Stimulated activated naive CD8-positive, alpha-beta T cell treated with anti-CD3 and anti-CD28 coated beads, Interleukin-15, amount 100 ng/mL, for 72 hours (primary cell): ENCODE results near the gene AGA.

Experiments used
- ATAC-seq: fragments of 150-1000 bp; cut with Tn5 transposase; 2 replicates; pipeline ENCODE4 v1.10.0; 2021; ENCODE audit warnings: mild to moderate bottlenecking, moderate library complexity
- DNase-seq, 2 donors: peaks; one replicate each; pipeline ENCODE4 v3.0.0; 2021 to 2022
- H3K27ac Mint-ChIP-seq, 2 donors: one replicate each; pipeline ENCODE4 v1.8.0; 2022; ENCODE audit warnings: mild to moderate bottlenecking in 2 of 2, mixed read lengths in 2 of 2, moderate library complexity in 2 of 2
- H3K27me3 Mint-ChIP-seq: one replicate; pipeline ENCODE4 v1.8.0; 2022; ENCODE audit warnings: mixed read lengths
- H3K4me1 Mint-ChIP-seq: one replicate; pipeline ENCODE4 v1.8.0; 2022; ENCODE audit warnings: mild to moderate bottlenecking, mixed read lengths
- H3K4me3 Mint-ChIP-seq, 2 donors: one replicate each; pipeline ENCODE4 v1.8.0; 2022; ENCODE audit warnings: mild to moderate bottlenecking in 2 of 2, mixed read lengths in 2 of 2, moderate library complexity in 1 of 2
- H3K9me3 Mint-ChIP-seq, 2 donors: one replicate each; pipeline ENCODE4 v1.8.0; 2022; ENCODE audit warnings: mixed read lengths in 2 of 2

AGA gene

GRCh38 chr4:177411996-177412395 lies 30.2 kb downstream of the AGA start:
- Mint-ChIP-seq H3K4me1 (no peaks in the 10 kb centered on the region), H3K27me3 (no peaks in the 10 kb centered on the region), H3K4me3 (no peak overlapping the region), H3K27ac (no peak overlapping the region), H3K9me3 (peaks cover 0 to 13% of the 10 kb centered on the region in 2 donors)
- no peak for ATAC-seq
- DNase-seq, result no peak

DNA sequence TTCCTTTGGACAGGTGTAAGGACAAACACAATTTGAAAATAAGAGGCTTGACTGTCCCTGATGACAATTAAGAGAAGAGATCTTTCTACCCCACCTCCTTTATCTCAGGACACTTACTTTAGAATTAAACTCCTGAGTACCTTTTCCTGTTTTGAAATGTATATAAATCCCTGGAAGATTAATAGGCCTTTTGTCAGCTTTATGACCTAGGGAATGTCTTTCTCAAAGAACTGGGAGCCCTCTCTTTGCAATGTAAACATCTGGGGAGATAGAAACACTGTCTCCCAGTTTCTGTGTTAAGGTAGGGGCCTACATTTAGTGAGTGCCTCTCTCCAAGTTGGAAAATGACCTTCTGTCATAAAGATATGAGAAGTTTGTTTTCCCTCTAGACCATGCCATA lies 31.7 kb downstream of the AGA start:
- ATAC-seq (no peak), DNase-seq (no peak)
- Mint-ChIP-seq H3K4me1 (no peaks in the 10 kb centered on the region), H3K9me3 (peaks cover 0 to 13% of the 10 kb centered on the region in 2 donors), H3K27me3 (no peaks in the 10 kb centered on the region), H3K27ac (no peak overlapping the region), H3K4me3 (no peak overlapping the region)

DNA sequence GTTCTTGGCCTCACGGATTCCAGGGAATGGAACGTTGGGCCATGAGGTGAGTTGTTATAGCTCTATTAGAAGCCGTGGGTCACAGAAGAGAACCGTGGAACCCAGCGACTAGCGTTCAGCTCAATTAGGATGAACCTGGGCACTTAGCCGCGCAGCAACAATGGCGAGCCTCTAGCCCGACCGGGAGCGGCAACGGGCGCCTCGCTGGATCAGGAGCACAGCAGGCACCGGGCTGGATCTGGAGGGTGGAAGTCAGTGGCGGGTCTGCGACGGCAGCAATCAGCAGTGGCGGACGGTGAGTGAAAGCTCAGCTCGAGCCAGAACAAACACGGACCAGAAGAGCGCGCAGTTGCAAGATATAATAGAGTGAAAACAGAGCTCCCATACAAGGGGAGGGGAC lies 34.2 kb downstream of the AGA start:
- H3K27ac Mint-ChIP-seq, result no peak overlapping the region
- DNase-seq, result no peak
- no peak overlapping the region for H3K4me3 Mint-ChIP-seq
- H3K9me3 Mint-ChIP-seq, result peaks cover 0 to 13% of the 10 kb centered on the region in 2 donors
- peaks cover 10% of the 10 kb centered on the region for H3K4me1 Mint-ChIP-seq
- H3K27me3 Mint-ChIP-seq, result no peaks in the 10 kb centered on the region
- ATAC-seq, result no peak

DNA sequence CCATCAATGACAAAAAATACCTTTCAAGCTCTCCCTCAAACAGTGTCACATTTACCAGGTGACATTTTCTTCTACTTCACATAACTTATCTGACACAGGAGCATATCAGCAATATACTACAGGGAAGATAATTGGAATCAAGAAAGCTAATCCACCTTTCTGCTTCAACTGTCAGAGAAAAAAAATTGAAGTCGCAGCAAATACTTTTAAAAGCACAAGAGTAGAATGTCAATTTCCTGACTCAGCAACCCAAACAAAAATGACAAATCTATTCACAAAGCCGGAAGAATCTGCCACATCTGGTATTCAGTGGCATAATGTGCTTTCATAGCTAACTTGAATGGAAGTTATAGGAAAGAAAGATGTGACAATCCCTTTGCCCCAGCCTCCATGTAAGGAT lies 36.7 kb downstream of the AGA start:
- H3K9me3 Mint-ChIP-seq, result peaks cover 0 to 13% of the 10 kb centered on the region in 2 donors
- ATAC-seq (no peak), DNase-seq (no peak)
- no peaks in the 10 kb centered on the region for H3K27me3 Mint-ChIP-seq
- peaks cover 29% of the 10 kb centered on the region for H3K4me1 Mint-ChIP-seq
- H3K27ac Mint-ChIP-seq, result no peak overlapping the region
- H3K4me3 Mint-ChIP-seq, result no peak overlapping the region

- no peak overlapping the region for H3K27ac Mint-ChIP-seq
- H3K4me1 Mint-ChIP-seq, result peaks cover 34% of the 10 kb centered on the region
- no peaks in the 10 kb centered on the region for H3K27me3 Mint-ChIP-seq
Observed at GRCh38 chr4:177404986-177405385, 37.3 kb downstream of the AGA start.

GRCh38 chr4:177404342-177404741 lies 37.9 kb downstream of the AGA start:
- no peak for ATAC-seq
- no peaks in the 10 kb centered on the region for H3K27me3 Mint-ChIP-seq
- no peak for DNase-seq
- H3K4me3 Mint-ChIP-seq, result no peak overlapping the region
- peaks cover 0 to 13% of the 10 kb centered on the region in 2 donors for H3K9me3 Mint-ChIP-seq
- H3K4me1 Mint-ChIP-seq, result peaks cover 40% of the 10 kb centered on the region
- no peak overlapping the region for H3K27ac Mint-ChIP-seq

More at GRCh38 chr4:177404986-177405385, 37.3 kb downstream of the AGA start:
- DNase-seq (no peak), ATAC-seq (no peak)
- no peak overlapping the region for H3K4me3 Mint-ChIP-seq
- H3K9me3 Mint-ChIP-seq, result peaks cover 0 to 13% of the 10 kb centered on the region in 2 donors

GRCh38 chr4:177403746-177404145 lies 38.5 kb downstream of the AGA start:
- Mint-ChIP-seq H3K4me1 (peaks cover 43% of the 10 kb centered on the region), H3K9me3 (peaks cover 0 to 8% of the 10 kb centered on the region in 2 donors), H3K27ac (no peak overlapping the region), H3K27me3 (no peaks in the 10 kb centered on the region), H3K4me3 (no peak overlapping the region)
- no peak for DNase-seq
- no peak for ATAC-seq

DNA sequence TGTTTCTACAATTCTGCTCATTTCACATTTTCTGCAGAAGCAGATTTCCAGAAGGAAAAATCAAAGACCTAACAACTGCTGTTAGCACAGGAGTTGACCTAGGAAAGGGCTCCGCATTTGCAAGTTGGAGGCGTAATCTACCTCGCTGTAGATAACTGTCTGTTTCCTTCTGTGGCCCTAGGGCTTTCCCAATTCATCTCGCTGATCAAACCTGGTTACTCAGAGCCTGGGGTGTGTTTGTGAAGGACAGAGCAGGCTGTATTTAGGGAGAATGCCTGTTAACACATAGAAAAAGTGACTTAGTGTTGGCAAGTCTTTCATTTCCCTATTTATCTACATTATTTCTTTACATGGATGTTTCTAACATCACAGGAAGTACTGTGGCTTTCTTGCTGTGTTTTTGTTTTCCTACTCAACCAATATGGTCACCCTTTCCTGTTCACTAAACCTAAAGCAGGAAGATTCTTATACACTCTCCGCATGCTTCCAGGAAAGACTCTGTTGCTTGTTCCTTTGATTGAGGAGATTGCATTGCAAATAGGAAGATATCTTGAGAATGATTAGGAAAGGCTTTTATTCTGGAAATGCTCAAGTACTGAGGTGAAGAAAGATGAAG lies 40.5 kb downstream of the AGA start:
- H3K4me3 Mint-ChIP-seq, result peak overlapping the region in 1 of 2 donors; percentile 14
- peak overlapping the region in 1 of 2 donors; percentile 77 for H3K27ac Mint-ChIP-seq
- ATAC-seq (no peak), DNase-seq (no peak)
- peaks cover 0 to 5% of the 10 kb centered on the region in 2 donors for H3K9me3 Mint-ChIP-seq
- H3K4me1 Mint-ChIP-seq, result peaks cover 45% of the 10 kb centered on the region
- H3K27me3 Mint-ChIP-seq, result no peaks in the 10 kb centered on the region

DNA sequence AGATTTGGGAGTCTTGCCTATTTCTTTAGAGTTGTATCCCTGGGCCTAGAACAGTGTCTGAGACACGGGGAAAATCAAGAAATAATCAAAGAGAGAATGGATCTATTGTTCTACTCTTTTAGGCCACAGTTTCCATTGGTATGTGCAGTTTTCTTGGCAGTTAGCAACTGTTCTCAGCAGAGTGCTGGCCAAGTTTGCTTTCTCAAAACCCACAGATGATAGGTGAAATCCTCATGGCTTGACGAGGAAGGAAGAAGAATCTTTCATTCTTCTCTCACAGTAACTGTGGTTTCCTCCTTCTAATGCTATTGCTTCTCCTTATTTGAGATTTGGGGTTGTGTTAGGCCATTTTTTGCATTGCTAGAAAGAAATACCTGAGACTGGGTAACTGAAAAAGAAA lies 42.2 kb downstream of the AGA start:
- Mint-ChIP-seq H3K4me3 (peak overlapping the region in 1 of 2 donors; percentile 26), H3K27ac (no peak overlapping the region), H3K4me1 (peaks cover 49% of the 10 kb centered on the region), H3K27me3 (no peaks in the 10 kb centered on the region), H3K9me3 (peaks cover 0 to 5% of the 10 kb centered on the region in 2 donors)
- DNase-seq, result no peak
- no peak for ATAC-seq

DNA sequence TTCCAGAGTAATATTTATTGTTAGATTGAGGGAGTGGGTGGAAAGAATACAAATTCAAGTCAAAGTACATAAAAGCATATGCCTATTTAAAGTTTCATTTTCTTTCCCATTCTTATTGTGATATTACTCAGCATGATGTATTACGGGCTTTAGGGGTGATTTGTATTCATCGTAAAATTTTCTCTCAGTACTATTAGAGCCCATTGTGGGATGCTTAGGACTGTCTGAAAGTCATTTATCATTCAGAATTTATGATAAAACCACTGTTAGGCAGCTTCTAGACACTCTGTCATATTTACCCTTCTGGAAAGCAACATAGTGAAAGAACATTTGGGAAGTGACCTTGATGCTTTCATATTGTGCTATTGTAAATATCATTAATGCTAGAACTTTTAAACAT lies 45.9 kb downstream of the AGA start:
- peak; percentile 70 for ATAC-seq
- H3K4me3 Mint-ChIP-seq, result no peak overlapping the region
- H3K4me1 Mint-ChIP-seq, result peaks cover 53% of the 10 kb centered on the region
- H3K9me3 Mint-ChIP-seq, result peaks cover 0 to 5% of the 10 kb centered on the region in 2 donors
- no peaks in the 10 kb centered on the region for H3K27me3 Mint-ChIP-seq
- H3K27ac Mint-ChIP-seq, result peak overlapping the region in 1 of 2 donors; percentile 40
- DNase-seq, result no peak

DNA sequence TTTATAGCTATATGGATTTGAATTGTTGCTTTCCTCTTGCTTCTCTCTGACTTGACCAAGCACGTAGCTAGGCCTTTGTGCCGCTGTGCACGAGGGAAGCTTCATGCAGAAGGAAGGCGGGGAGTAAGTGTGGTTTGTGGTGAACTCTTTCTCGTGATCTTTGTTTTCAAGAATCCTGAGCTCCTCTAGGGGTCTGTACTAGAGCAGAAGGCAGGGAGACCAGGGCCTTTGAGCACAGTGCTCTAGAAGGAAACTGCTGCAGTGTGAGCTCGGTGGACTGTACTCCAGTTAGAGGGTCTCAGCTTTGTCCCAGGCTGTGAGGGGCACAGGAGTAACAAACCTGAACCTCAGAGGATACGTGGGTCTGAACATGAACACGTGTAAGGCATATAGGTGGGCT lies 49.0 kb downstream of the AGA start:
- Mint-ChIP-seq H3K9me3 (peaks cover 0 to 5% of the 10 kb centered on the region in 2 donors), H3K27ac (peak overlapping the region; percentile 46 to 66), H3K4me3 (peak overlapping the region; percentile 40 to 49), H3K4me1 (peaks cover 45% of the 10 kb centered on the region), H3K27me3 (no peaks in the 10 kb centered on the region)
- peak; percentile 90 for ATAC-seq
- DNase-seq, result peak; percentile 21 to 44

- Mint-ChIP-seq H3K27me3 (no peaks in the 10 kb centered on the region), H3K27ac (peak overlapping the region in 1 of 2 donors; percentile 1), H3K4me3 (peak overlapping the region; percentile 27 to 55), H3K9me3 (no peaks in the 10 kb centered on the region), H3K4me1 (peaks cover 44% of the 10 kb centered on the region)
- DNase-seq (no peak), ATAC-seq (no peak)
Observed at GRCh38 chr4:177391953-177392352, 50.3 kb downstream of the AGA start.

DNA sequence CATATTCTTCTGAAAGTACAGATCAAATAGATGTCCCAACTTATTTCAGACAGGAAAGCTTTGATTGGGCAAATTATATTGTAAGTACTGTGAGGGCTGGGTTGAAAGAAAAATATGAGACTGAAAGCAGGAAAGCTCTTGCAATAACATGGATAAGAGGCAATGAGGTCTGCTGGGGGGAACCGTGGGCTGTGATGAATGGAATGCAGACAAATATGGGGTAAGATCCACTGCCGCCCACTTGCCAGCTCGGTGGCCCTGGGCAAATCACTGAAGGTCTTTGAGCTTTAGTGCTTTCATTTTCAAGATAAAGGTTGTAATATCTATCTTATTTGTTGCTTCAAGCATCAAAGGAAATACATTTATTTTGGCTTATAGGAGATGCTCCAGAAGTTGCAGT lies 51.0 kb downstream of the AGA start:
- DNase-seq (no peak), ATAC-seq (no peak)
- Mint-ChIP-seq H3K4me3 (peak overlapping the region; percentile 27 to 55), H3K9me3 (no peaks in the 10 kb centered on the region), H3K27ac (peak overlapping the region; percentile 1 to 13), H3K4me1 (peaks cover 41% of the 10 kb centered on the region), H3K27me3 (no peaks in the 10 kb centered on the region)

DNA sequence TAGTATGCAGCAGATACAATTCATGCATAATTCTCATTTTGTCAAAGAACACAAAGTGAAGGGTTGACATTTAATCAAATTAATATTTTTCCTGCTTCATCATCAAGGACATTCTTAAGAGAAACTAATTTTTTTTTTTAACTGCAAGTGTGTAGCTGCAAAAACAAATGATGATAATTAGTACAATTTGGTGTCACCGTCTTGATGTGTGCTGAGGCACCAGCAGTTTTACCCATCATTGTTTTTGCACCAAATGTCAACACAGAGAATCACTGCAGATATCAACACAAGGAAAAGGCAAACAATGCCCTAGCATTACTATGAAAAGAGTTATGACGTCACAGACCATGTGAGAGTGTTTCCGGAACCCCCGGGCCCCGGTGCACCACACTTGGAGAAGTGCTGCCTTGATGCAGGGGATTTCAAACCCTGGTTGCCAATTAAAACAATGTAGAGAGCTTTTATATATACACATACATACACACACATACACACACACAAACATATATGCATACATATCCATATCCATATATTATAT lies 55.9 kb downstream of the AGA start:
- Mint-ChIP-seq H3K4me1 (peaks cover 17% of the 10 kb centered on the region), H3K27ac (no peak overlapping the region), H3K4me3 (no peak overlapping the region), H3K27me3 (no peaks in the 10 kb centered on the region), H3K9me3 (no peaks in the 10 kb centered on the region)
- DNase-seq (no peak), ATAC-seq (no peak)

DNA sequence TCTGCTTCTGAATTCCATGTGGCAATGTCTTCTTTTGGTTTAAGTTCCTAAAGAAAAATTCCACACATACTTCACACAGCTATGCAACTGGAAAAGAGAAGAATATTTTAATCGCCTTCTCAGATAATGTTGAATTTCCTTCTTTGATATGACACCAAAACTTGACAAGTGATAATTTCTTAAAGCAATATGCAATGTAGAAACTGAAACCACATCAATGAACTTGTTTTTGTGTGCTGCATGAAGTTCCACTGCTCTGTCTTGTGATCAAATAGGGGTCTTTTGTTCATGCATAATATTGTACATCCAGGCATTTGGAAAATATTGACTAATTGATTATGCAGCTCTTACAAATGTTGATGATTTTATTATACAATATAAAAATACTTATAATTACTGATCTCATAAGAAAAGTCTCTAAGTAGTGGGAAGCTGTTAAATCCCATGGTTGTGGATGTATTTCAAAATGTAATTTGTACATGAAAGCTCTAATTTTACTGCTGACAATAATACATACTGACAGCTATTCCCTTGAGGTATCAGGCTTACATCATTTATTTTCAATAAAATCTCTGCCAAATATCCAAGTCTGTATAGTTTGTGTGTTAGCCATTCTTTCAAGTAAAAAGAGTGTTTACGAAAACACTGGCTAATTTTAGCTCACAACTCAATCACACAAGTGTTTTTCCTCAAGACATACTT lies 56.5 kb downstream of the AGA start:
- Mint-ChIP-seq H3K27me3 (no peaks in the 10 kb centered on the region), H3K4me3 (no peak overlapping the region), H3K27ac (no peak overlapping the region), H3K9me3 (no peaks in the 10 kb centered on the region), H3K4me1 (peaks cover 11% of the 10 kb centered on the region)
- DNase-seq (no peak), ATAC-seq (no peak)

GRCh38 chr4:177384856-177385397 lies 57.3 kb downstream of the AGA start:
- no peak overlapping the region for H3K4me3 Mint-ChIP-seq
- H3K27me3 Mint-ChIP-seq, result no peaks in the 10 kb centered on the region
- no peaks in the 10 kb centered on the region for H3K9me3 Mint-ChIP-seq
- H3K4me1 Mint-ChIP-seq, result peaks cover 5% of the 10 kb centered on the region
- DNase-seq (no peak), ATAC-seq (no peak)
- H3K27ac Mint-ChIP-seq, result no peak overlapping the region
